Smooth muscle cell (in vitro differentiated cells): Measurements from ENCODE around the gene CTTNBP2NL. TPM values are rescaled to one million over a fixed set of nuclear protein-coding genes. Genes with fewer than 3 reads are reported as not detected.
A peak's percentile ranks its signal among the peaks of the same experiment; 100 is the strongest.
"Not testable (repeated sequence)": the region's sequence is repeated elsewhere in the genome, so short reads cannot be mapped to it uniquely, and the experiment has no call there.

Source experiments
- DNase-seq: peaks from one replicate; lab custom pipeline; 2025; ENCODE audit not compliant: unreplicated experiment; lab: John Stamatoyannopoulos, UW
- H2AFZ ChIP-seq: fragments of 200-600 bp; sonication (generic); 2 replicates; pipeline ENCODE4 v1.6.0; 2016; ENCODE audit warnings: antibody characterized with exemption, low read depth, mild to moderate bottlenecking
- H3F3A ChIP-seq: fragments of 200-600 bp; sonication (generic); 2 replicates; pipeline ENCODE4 v1.6.0; 2017; ENCODE audit warnings: antibody characterized with exemption, low read depth
- H3K27ac ChIP-seq: fragments of 200-600 bp; sonication (generic); 2 replicates; pipeline ENCODE4 v1.5.1; 2016; ENCODE audit warnings: low read depth, mild to moderate bottlenecking
- H3K27me3 ChIP-seq: fragments of 200-600 bp; sonication (generic); 2 replicates; pipeline ENCODE4 v1.6.1; 2016; ENCODE audit warnings: low read depth, mild to moderate bottlenecking
- H3K36me3 ChIP-seq: fragments of 200-600 bp; sonication (generic); 2 replicates; pipeline ENCODE4 v1.5.1; 2016; ENCODE audit warnings: low read depth
- H3K4me1 ChIP-seq: fragments of 200-600 bp; sonication (generic); 2 replicates; pipeline ENCODE4 v1.5.1; 2016; ENCODE audit warnings: low read depth
- H3K4me2 ChIP-seq: fragments of 200-600 bp; sonication (generic); 2 replicates; pipeline ENCODE4 v1.6.0; 2016; ENCODE audit warnings: mild to moderate bottlenecking
- H3K4me3 ChIP-seq: fragments of 200-600 bp; sonication (generic); 2 replicates; pipeline ENCODE4 v1.5.1; 2016; ENCODE audit warnings: mild to moderate bottlenecking
- H3K79me2 ChIP-seq: fragments of 200-600 bp; sonication (generic); 2 replicates; pipeline ENCODE4 v1.6.0; 2016; ENCODE audit warnings: low read depth, mild to moderate bottlenecking
- H3K9ac ChIP-seq: fragments of 200-600 bp; sonication (generic); 2 replicates; pipeline ENCODE4 v1.6.0; 2016; ENCODE audit warnings: low read depth
- H3K9me3 ChIP-seq: fragments of 200-600 bp; sonication (generic); replicated peaks from 2 replicates; pipeline ENCODE4 v1.5.1; 2016; ENCODE audit warnings: low read depth
- H4K20me1 ChIP-seq: fragments of 200-600 bp; sonication (generic); 2 replicates; pipeline ENCODE4 v1.6.0; 2016; ENCODE audit warnings: low read depth
- CTCF ChIP-seq: fragments of 200-600 bp; sonication (generic); IDR thresholded peaks from 2 replicates; pipeline ENCODE4 v1.5.1; 2017; ENCODE audit warnings: borderline replicate concordance, mild to moderate bottlenecking, antibody characterized with exemption; ENCODE audit not compliant: insufficient read depth, poor library complexity, severe bottlenecking
- WGBS: methylation state at CpG from one replicate; pipeline ENCODE4 v1.1.7; 2016; ENCODE audit warnings: low lambda C conversion rate; 5-methylcytosine and 5-hydroxymethylcytosine counted together
- polyA plus RNA-seq: library from polyadenylated mRNA; unstranded; fragments of >200 nt; fragmentation: Nextera tagmentation; extraction: Ambion mirVana; gene quantifications from 2 replicates; pipeline ENCODE4 v1.2.1, GENCODE V29; 2016
- total RNA-seq: library from RNA; depleted of rRNA; stranded (reverse); fragments of >200 nt; gene quantifications from 2 replicates; pipeline ENCODE4 v1.2.3, GENCODE V29; 2014

The CTTNBP2NL gene
- total and polyA plus RNA-seq, 2 experiments from 2014 or later: 10.4 to 19.7 TPM

- peaks cover 13% of the 10 kb centered on the region for H3K4me1 ChIP-seq
- no peak overlapping the region for H3K4me3 ChIP-seq
- H3K4me2 ChIP-seq: no peak overlapping the region
- 68% methylated on average over 4 of the region's 4 CpGs for WGBS
- H3K9me3 ChIP-seq: no peaks in the 10 kb centered on the region
- peak overlapping the region; percentile 65 for H3K27ac ChIP-seq
- peaks cover 18% of the 10 kb centered on the region for H3F3A ChIP-seq
- TF ChIP-seq CTCF: no peak
- H4K20me1 ChIP-seq: peaks cover 4% of the 10 kb centered on the region
- no peaks in the 10 kb centered on the region for H3K79me2 ChIP-seq
- no peaks in the 10 kb centered on the region for H3K27me3 ChIP-seq
- no peak overlapping the region for H3K9ac ChIP-seq
- DNase-seq: no peak
- H2AFZ ChIP-seq: no peak overlapping the region
- no peaks in the 10 kb centered on the region for H3K36me3 ChIP-seq
Measured at GRCh38 chr1:112464501-112464900, 68.5 kb downstream of the CTTNBP2NL start.

GRCh38 chr1:112465122-112465521 lies 69.1 kb downstream of the CTTNBP2NL start:
- Histone ChIP-seq H3K9ac (no peak overlapping the region), H3F3A (peaks cover 16% of the 10 kb centered on the region), H3K79me2 (no peaks in the 10 kb centered on the region), H2AFZ (no peak overlapping the region), H4K20me1 (no peaks in the 10 kb centered on the region), H3K27ac (peak overlapping the region; percentile 65), H3K4me2 (peak overlapping the region; percentile 83), H3K27me3 (no peaks in the 10 kb centered on the region), H3K9me3 (no peaks in the 10 kb centered on the region), H3K4me1 (peaks cover 13% of the 10 kb centered on the region), H3K36me3 (no peaks in the 10 kb centered on the region), H3K4me3 (no peak overlapping the region)
- no peak for DNase-seq
- WGBS: 48% methylated on average over 3 of the region's 5 CpGs
- TF ChIP-seq CTCF: no peak

- H3K9ac ChIP-seq: peak overlapping the region; percentile 59
- H3K27ac ChIP-seq: peak overlapping the region; percentile 65
- peaks cover 16% of the 10 kb centered on the region for H3F3A ChIP-seq
- peak; percentile 76 for TF ChIP-seq CTCF
- peak overlapping the region; percentile 46 for H3K4me3 ChIP-seq
- H2AFZ ChIP-seq: no peak overlapping the region
- WGBS: 5% methylated on average over 31 of the region's 31 CpGs
- H3K4me1 ChIP-seq: peaks cover 12% of the 10 kb centered on the region
- no peaks in the 10 kb centered on the region for H3K36me3 ChIP-seq
- no peaks in the 10 kb centered on the region for H3K27me3 ChIP-seq
- H4K20me1 ChIP-seq: no peaks in the 10 kb centered on the region
- no peaks in the 10 kb centered on the region for H3K9me3 ChIP-seq
- no peaks in the 10 kb centered on the region for H3K79me2 ChIP-seq
- peak; percentile 78 for DNase-seq
- peak overlapping the region; percentile 83 for H3K4me2 ChIP-seq
Measured at GRCh38 chr1:112466078-112466660, 70.2 kb downstream of the CTTNBP2NL start.

- not testable (repeated sequence) for DNase-seq, H2AFZ ChIP-seq, H3K4me3 ChIP-seq, H4K20me1 ChIP-seq, H3F3A ChIP-seq, H3K4me2 ChIP-seq, H3K9me3 ChIP-seq, H3K36me3 ChIP-seq, H3K27me3 ChIP-seq, H3K27ac ChIP-seq, H3K9ac ChIP-seq, H3K79me2 ChIP-seq, H3K4me1 ChIP-seq
- WGBS: 79% methylated on average over 7 of the region's 7 CpGs
Measured at GRCh38 chr1:112470324-112470723, 74.3 kb downstream of the CTTNBP2NL start.
